ENCODE results near the gene SMPD3. TPM values are rescaled to one million over a fixed set of nuclear protein-coding genes. Genes with fewer than 3 reads are reported as not detected.

Gene SMPD3
- total RNA-seq, 1 experiment from 2014 or later = 0.77 TPM

DNA sequence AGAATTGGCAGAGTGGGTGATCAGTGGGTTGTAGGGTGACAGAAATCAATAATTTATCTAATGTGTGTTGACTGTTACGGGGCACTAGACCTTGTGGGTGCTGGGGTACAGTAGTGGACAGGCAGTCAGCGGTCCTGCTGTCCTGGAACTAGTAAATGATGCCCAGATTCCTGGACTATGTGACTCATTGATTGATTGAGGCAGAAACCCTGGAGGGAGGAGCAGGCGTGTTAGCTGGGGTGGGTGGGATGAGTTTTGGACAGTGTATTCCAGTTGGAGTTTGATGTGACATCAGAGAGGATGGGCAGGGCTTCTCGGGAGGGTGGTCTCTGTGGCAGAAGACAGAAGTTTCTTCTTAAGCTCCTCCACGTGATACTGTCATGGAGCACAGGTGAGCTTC is 113.1 kb downstream of the SMPD3 start:
- H3K27ac ChIP-seq (ENCODE audit: low read length) = no peak overlapping the region
- in situ Hi-C loops (cut with HindIII; ENCODE audit: low pct_unique_long_range_greater_than_20kb, low sequenced_read_pairs) = no loop called here
- no peak overlapping the region for H3K4me3 ChIP-seq (ENCODE audit: low read depth in 2 of 2, low read length in 2 of 2)
- H3K9me3 ChIP-seq (ENCODE audit: control insufficient read depth, insufficient read depth, low read depth, low read length) = no peaks in the 10 kb centered on the region
- H3K27me3 ChIP-seq (ENCODE audit: control insufficient read depth, insufficient read depth, low read length) = no peaks in the 10 kb centered on the region
- POLR2A ChIA-PET = no interaction called here
- intact Hi-C loops (cut with micrococcal nuclease; ENCODE audit: unreplicated experiment) = no loop called here
- CTCF ChIA-PET = no interaction called here
- TF ChIP-seq, protein P1, sequence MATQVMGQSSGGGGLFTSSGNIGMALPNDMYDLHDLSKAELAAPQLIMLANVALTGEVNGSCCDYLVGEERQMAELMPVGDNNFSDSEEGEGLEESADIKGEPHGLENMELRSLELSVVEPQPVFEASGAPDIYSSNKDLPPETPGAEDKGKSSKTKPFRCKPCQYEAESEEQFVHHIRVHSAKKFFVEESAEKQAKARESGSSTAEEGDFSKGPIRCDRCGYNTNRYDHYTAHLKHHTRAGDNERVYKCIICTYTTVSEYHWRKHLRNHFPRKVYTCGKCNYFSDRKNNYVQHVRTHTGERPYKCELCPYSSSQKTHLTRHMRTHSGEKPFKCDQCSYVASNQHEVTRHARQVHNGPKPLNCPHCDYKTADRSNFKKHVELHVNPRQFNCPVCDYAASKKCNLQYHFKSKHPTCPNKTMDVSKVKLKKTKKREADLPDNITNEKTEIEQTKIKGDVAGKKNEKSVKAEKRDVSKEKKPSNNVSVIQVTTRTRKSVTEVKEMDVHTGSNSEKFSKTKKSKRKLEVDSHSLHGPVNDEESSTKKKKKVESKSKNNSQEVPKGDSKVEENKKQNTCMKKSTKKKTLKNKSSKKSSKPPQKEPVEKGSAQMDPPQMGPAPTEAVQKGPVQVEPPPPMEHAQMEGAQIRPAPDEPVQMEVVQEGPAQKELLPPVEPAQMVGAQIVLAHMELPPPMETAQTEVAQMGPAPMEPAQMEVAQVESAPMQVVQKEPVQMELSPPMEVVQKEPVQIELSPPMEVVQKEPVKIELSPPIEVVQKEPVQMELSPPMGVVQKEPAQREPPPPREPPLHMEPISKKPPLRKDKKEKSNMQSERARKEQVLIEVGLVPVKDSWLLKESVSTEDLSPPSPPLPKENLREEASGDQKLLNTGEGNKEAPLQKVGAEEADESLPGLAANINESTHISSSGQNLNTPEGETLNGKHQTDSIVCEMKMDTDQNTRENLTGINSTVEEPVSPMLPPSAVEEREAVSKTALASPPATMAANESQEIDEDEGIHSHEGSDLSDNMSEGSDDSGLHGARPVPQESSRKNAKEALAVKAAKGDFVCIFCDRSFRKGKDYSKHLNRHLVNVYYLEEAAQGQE (IDR thresholded peaks at IDR 0.05; ENCODE audit: insufficient read depth in 1 of 2, low read depth in 2 of 2, low read length in 1 of 2) = no peak
- TF ChIP-seq, protein P2, sequence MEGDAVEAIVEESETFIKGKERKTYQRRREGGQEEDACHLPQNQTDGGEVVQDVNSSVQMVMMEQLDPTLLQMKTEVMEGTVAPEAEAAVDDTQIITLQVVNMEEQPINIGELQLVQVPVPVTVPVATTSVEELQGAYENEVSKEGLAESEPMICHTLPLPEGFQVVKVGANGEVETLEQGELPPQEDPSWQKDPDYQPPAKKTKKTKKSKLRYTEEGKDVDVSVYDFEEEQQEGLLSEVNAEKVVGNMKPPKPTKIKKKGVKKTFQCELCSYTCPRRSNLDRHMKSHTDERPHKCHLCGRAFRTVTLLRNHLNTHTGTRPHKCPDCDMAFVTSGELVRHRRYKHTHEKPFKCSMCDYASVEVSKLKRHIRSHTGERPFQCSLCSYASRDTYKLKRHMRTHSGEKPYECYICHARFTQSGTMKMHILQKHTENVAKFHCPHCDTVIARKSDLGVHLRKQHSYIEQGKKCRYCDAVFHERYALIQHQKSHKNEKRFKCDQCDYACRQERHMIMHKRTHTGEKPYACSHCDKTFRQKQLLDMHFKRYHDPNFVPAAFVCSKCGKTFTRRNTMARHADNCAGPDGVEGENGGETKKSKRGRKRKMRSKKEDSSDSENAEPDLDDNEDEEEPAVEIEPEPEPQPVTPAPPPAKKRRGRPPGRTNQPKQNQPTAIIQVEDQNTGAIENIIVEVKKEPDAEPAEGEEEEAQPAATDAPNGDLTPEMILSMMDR (IDR thresholded peaks at IDR 0.05) = no peak
- no peak for TF ChIP-seq POLR2AphosphoS5 (IDR thresholded peaks at IDR 0.05; ENCODE audit: low read depth, low read length)
- no peak for TF ChIP-seq TCF7L2 (IDR thresholded peaks at IDR 0.05; ENCODE audit: low read depth, low read length)
- no peak for TF ChIP-seq SIN3A (IDR thresholded peaks at IDR 0.05; ENCODE audit: borderline replicate concordance, insufficient read depth, low read depth, low read length)
- DNase-seq (ENCODE audit: low read depth, low spot score) (no peak), ATAC-seq (no peak)
- H3K4me1 ChIP-seq (ENCODE audit: control insufficient read depth, insufficient read depth, low read length) = no peaks in the 10 kb centered on the region
- no TSS peak for BruUV-seq (replicated peaks)
- H3K36me3 ChIP-seq (ENCODE audit: control insufficient read depth, insufficient read depth, low read length) = peaks cover 4% of the 10 kb centered on the region

DNA sequence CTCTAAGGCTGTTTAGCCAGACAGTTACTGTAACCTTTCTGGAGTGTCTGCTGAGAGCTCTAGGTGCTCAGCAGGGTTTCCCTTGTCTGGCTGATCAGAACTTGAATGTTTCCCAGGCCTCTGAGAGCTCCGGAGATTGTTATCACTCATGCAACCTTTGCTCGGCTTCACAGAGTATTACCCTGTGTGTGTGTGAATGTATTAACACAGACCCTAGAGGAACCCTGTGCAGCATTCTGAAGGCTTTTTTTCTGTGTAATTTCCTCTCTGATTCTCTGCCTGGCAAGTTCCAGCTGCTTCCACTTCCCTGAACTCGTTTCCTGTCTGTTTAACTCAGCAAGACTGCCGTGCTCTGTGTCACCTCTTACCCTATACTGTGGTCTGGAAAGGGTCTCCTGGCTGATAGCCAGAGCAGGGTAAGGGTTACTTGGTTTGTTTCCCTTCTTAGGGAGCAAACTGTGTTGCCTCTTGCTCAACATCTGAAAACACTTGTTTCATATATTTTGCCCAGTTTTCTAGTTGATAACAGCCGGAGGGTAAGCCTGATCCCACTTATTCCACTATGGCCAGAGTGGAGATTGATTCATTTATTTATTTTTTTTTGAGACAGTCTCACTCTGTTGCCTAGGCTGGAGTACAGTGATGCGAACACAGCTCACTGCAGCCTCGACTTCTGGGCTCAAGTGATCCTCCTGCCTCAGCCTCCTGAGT is 115.7 kb downstream of the SMPD3 start:
- Histone ChIP-seq H3K9me3 (ENCODE audit: control insufficient read depth, insufficient read depth, low read depth, low read length) (no peaks in the 10 kb centered on the region), H3K4me1 (ENCODE audit: control insufficient read depth, insufficient read depth, low read length) (peaks cover 8% of the 10 kb centered on the region), H3K27me3 (ENCODE audit: control insufficient read depth, insufficient read depth, low read length) (no peaks in the 10 kb centered on the region), H3K4me3 (ENCODE audit: low read depth in 2 of 2, low read length in 2 of 2) (no peak overlapping the region), H3K36me3 (ENCODE audit: control insufficient read depth, insufficient read depth, low read length) (no peaks in the 10 kb centered on the region; the same call in none of the 2 replicates), H3K27ac (ENCODE audit: low read length) (no peak overlapping the region)
- ChIA-PET POLR2A (no interaction called here), CTCF (no interaction called here)
- TF ChIP-seq TCF7L2 (IDR thresholded peaks at IDR 0.05; ENCODE audit: low read depth, low read length) (no peak), POLR2AphosphoS5 (IDR thresholded peaks at IDR 0.05; ENCODE audit: low read depth, low read length) (no peak), SIN3A (IDR thresholded peaks at IDR 0.05; ENCODE audit: borderline replicate concordance, insufficient read depth, low read depth, low read length) (no peak)
- TF ChIP-seq, protein P2 (IDR thresholded peaks at IDR 0.05) = no peak
- TF ChIP-seq, protein P1 (IDR thresholded peaks at IDR 0.05; ENCODE audit: insufficient read depth in 1 of 2, low read depth in 2 of 2, low read length in 1 of 2) = no peak
- ATAC-seq (no peak), DNase-seq (ENCODE audit: low read depth, low spot score) (no peak)
- no TSS peak for BruUV-seq (replicated peaks)
- in situ Hi-C loops (cut with HindIII; ENCODE audit: low pct_unique_long_range_greater_than_20kb, low sequenced_read_pairs) = no loop called here
- intact Hi-C loops (cut with micrococcal nuclease; ENCODE audit: unreplicated experiment) = no loop called here
